Chondrocyte (in vitro differentiated cells): ENCODE measurements around the gene PTPRN2. TPM values are rescaled to one million over a fixed set of nuclear protein-coding genes. Genes with fewer than 3 reads are reported as not detected.

ENCODE experiments used
- DNase-seq: peaks from one replicate; pipeline ENCODE4 v3.0.0; 2021; ENCODE audit warnings: mixed read lengths, low spot score
- H3K27ac Mint-ChIP-seq: one replicate; pipeline ENCODE4 v1.8.0; 2021; ENCODE audit warnings: mild to moderate bottlenecking, moderate library complexity, mixed read lengths; ENCODE audit not compliant: unreplicated experiment
- H3K27me3 Mint-ChIP-seq: 2 replicates; pipeline ENCODE4 v1.8.0; 2021; ENCODE audit warnings: low read depth, mixed read lengths
- H3K36me3 Mint-ChIP-seq: 2 replicates; pipeline ENCODE4 v1.8.0; 2021; ENCODE audit warnings: low read depth, mixed read lengths
- H3K4me1 Mint-ChIP-seq: 2 replicates; pipeline ENCODE4 v1.8.0; 2021; ENCODE audit warnings: low read depth, mild to moderate bottlenecking, mixed read lengths
- H3K4me3 Mint-ChIP-seq: one replicate; pipeline ENCODE4 v1.8.0; 2021; ENCODE audit warnings: mild to moderate bottlenecking, moderate library complexity, mixed read lengths; ENCODE audit not compliant: unreplicated experiment
- H3K9me3 Mint-ChIP-seq: 2 replicates; pipeline ENCODE4 v1.8.0; 2021; ENCODE audit warnings: low read depth, mixed read lengths
- CTCF ChIP-seq: fragments of 200-600 bp; sonication (generic); IDR thresholded peaks from 2 replicates; pipeline ENCODE4 v1.5.0; 2021; ENCODE audit warnings: antibody characterized with exemption, mild to moderate bottlenecking, moderate library complexity
- total RNA-seq: library from RNA; stranded (reverse); gene quantifications from 3 replicates; pipeline ENCODE4 v1.2.1, GENCODE V29; 2021

Gene PTPRN2
- total RNA-seq, 1 donor from 2014 or later = 0.30 TPM

DNA sequence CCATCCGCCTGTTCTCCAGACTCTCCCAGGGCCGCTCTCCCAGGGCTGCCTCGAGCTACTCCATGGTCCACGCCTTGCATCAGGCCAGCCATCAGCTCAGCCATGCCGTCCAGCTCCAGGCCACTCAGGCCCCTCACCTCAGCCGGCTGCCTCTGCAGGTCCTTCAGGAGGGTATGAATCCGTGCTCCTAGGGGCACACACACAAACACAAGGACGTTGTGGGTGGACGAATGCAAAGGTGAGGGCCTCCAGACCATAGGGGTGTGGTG is 449.4 kb downstream of the PTPRN2 start:
- no peak for DNase-seq
- Mint-ChIP-seq H3K4me3 (no peak overlapping the region), H3K4me1 (no peaks in the 10 kb centered on the region), H3K27me3 (no peaks in the 10 kb centered on the region), H3K36me3 (peaks cover 2% of the 10 kb centered on the region), H3K27ac (no peak overlapping the region), H3K9me3 (peaks cover 35% of the 10 kb centered on the region)
- TF ChIP-seq CTCF = no peak

GRCh38 chr7:158137516-158138328 is 449.9 kb downstream of the PTPRN2 start:
- no peaks in the 10 kb centered on the region for H3K4me1 Mint-ChIP-seq
- H3K36me3 Mint-ChIP-seq = peaks cover 2% of the 10 kb centered on the region
- no peak for TF ChIP-seq CTCF
- H3K27ac Mint-ChIP-seq = no peak overlapping the region
- H3K9me3 Mint-ChIP-seq = peaks cover 30% of the 10 kb centered on the region
- H3K4me3 Mint-ChIP-seq = no peak overlapping the region
- H3K27me3 Mint-ChIP-seq = no peaks in the 10 kb centered on the region
- DNase-seq = no peak

GRCh38 chr7:158135931-158136330 is 451.7 kb downstream of the PTPRN2 start:
- Mint-ChIP-seq H3K9me3 (peaks cover 26% of the 10 kb centered on the region), H3K27ac (no peak overlapping the region)

DNA sequence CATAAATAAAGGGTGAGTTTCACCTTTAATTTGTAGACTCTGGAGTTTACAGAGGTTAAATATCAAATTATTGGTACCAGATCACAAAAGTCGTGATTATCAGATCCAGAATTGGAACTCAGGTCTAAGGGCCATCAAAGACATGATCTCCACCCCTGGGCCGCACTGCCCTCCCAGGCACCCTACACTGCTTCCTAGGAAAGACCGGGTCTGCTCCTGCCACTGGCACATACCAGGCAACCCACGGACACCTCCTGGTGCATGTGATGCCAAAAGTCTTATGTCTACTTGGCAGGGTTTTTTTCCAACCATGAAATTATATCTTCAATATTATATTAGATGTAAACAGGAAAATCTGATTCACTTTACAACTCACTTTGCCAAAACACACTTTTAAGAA is 452.8 kb downstream of the PTPRN2 start:
- no peak for DNase-seq
- Mint-ChIP-seq H3K36me3 (no peaks in the 10 kb centered on the region), H3K27me3 (no peaks in the 10 kb centered on the region), H3K4me1 (no peaks in the 10 kb centered on the region), H3K4me3 (no peak overlapping the region), H3K27ac (no peak overlapping the region), H3K9me3 (peaks cover 18% of the 10 kb centered on the region)
- no peak for TF ChIP-seq CTCF

More at GRCh38 chr7:158135931-158136330, 451.7 kb downstream of the PTPRN2 start:
- no peak for TF ChIP-seq CTCF
- Mint-ChIP-seq H3K4me1 (no peaks in the 10 kb centered on the region), H3K27me3 (no peaks in the 10 kb centered on the region), H3K36me3 (peaks cover 2% of the 10 kb centered on the region), H3K4me3 (no peak overlapping the region)
- no peak for DNase-seq

DNA sequence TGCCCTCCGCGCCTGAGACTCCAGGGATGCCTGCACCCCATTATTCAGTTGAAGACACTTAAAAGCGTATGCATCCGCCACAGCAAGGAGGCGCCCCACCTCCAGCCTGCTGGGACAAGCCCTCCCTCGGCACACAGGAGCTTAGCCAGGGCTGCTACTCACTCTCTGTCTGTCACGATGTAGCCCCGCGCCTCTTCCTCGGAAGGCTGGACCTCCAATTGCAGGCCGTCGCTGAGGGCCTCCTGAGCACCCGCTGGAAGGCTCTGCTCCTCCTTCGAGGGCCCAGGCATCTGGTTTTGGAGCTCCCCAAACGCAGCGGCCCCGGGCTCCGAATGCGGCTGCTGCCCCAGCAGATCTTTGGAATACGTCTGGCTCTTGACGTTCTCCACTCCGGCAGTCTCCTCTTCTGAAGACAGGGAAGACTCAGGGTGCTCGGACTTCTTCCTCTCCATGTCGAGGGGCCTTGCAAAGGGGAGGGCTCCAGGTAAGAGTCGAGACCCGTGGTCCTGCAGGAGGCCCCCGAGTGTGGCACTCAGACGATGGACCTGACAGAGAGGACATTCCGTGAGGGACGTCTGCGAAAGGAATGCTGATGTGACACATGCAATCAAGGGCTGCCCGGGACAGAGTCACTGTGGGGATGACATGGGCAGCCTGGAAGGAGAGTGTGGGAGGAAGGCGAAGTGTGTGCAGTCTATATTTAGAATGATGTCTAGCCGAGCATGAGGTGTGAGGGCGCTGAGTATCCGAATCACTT is 453.9 kb downstream of the PTPRN2 start:
- Mint-ChIP-seq H3K36me3 (no peaks in the 10 kb centered on the region), H3K4me1 (no peaks in the 10 kb centered on the region), H3K27ac (no peak overlapping the region), H3K4me3 (no peak overlapping the region), H3K9me3 (peaks cover 8% of the 10 kb centered on the region), H3K27me3 (no peaks in the 10 kb centered on the region)
- TF ChIP-seq CTCF = no peak
- DNase-seq = no peak
